Immature natural killer cell (primary cell): ENCODE measurements around the gene KIF18B. TPM values are rescaled to one million over a fixed set of nuclear protein-coding genes. Genes with fewer than 3 reads are reported as not detected.
A peak's percentile ranks its signal among the peaks of the same experiment; 100 is the strongest.

Source experiments
- DNase-seq, 3 donors: peaks; one replicate each; pipeline ENCODE4 v3.0.0; 2022; ENCODE audit warnings: mixed read lengths in 1 of 3
- H3K27ac Mint-ChIP-seq, 6 donors: one replicate each; pipeline ENCODE4 v1.8.0; 2020; ENCODE audit warnings: mixed read lengths in 6 of 6, mild to moderate bottlenecking in 5 of 6, inconsistent platforms in 4 of 6, moderate library complexity in 3 of 6
- H3K27me3 Mint-ChIP-seq, 3 donors: one replicate each; pipeline ENCODE4 v1.8.0; 2020 to 2021; ENCODE audit warnings: low read depth in 3 of 3, mild to moderate bottlenecking in 3 of 3, mixed read lengths in 3 of 3, moderate library complexity in 3 of 3, inconsistent platforms in 1 of 3
- H3K36me3 Mint-ChIP-seq, 3 donors: one replicate each; pipeline ENCODE4 v1.8.0; 2020; ENCODE audit warnings: mixed read lengths in 3 of 3, inconsistent platforms in 2 of 3, mild to moderate bottlenecking in 2 of 3
- H3K4me1 Mint-ChIP-seq, 2 donors: one replicate each; pipeline ENCODE4 v1.8.0; 2020; ENCODE audit warnings: inconsistent platforms in 2 of 2, mild to moderate bottlenecking in 2 of 2, mixed read lengths in 2 of 2, moderate library complexity in 1 of 2
- H3K4me3 Mint-ChIP-seq, 5 donors: one replicate each; pipeline ENCODE4 v1.8.0; 2020; ENCODE audit warnings: mild to moderate bottlenecking in 5 of 5, mixed read lengths in 5 of 5, inconsistent platforms in 3 of 5, moderate library complexity in 3 of 5
- H3K9me3 Mint-ChIP-seq, 6 donors: one replicate each; pipeline ENCODE4 v1.8.0; 2020; ENCODE audit warnings: mild to moderate bottlenecking in 6 of 6, mixed read lengths in 6 of 6, inconsistent platforms in 4 of 6, moderate library complexity in 3 of 6
- polyA plus RNA-seq, 3 donors: library from polyadenylated mRNA; unstranded; fragments of 300-500 nt; fragmentation: Illumina TruSeq; gene quantifications; one replicate each; pipeline ENCODE4 v1.2.3, GENCODE V29; 2021

KIF18B gene
- polyA plus RNA-seq, 3 donors from 2014 or later: 0.37 TPM; not detected in 2

- no peak for DNase-seq
- Mint-ChIP-seq H3K36me3 (no peaks in the 10 kb centered on the region), H3K4me1 (peaks cover 0 to 3% of the 10 kb centered on the region in 2 donors), H3K4me3 (no peak within 1 kb of the TSS), H3K27ac (no peak within 1 kb of the TSS), H3K9me3 (no peaks in the 10 kb centered on the region), H3K27me3 (peaks cover 6 to 10% (median 6%) of the 10 kb centered on the region in 3 donors)
Observed at GRCh38 chr17:44915321-44915726, 32.2 kb downstream of the KIF18B start, which contains the start of gene GFAP. Gene GFAP, minus strand, starts transcription at chr17:44915500. Its CDS starts 14 bp downstream, at chr17:44915486.

- Mint-ChIP-seq H3K4me1 (peaks cover 0 to 3% of the 10 kb centered on the region in 2 donors), H3K27me3 (peaks cover 6 to 10% (median 6%) of the 10 kb centered on the region in 3 donors), H3K9me3 (no peaks in the 10 kb centered on the region), H3K36me3 (no peaks in the 10 kb centered on the region), H3K4me3 (no peak overlapping the region), H3K27ac (no peak overlapping the region)
- no peak for DNase-seq
Observed at GRCh38 chr17:44914698-44915271, 32.8 kb downstream of the KIF18B start.

GRCh38 chr17:44914148-44914547, 33.4 kb downstream of the KIF18B start:
- Mint-ChIP-seq H3K4me3 (no peak overlapping the region), H3K36me3 (no peaks in the 10 kb centered on the region), H3K27me3 (peaks cover 6 to 10% (median 6%) of the 10 kb centered on the region in 3 donors), H3K4me1 (peaks cover 0 to 3% of the 10 kb centered on the region in 2 donors), H3K27ac (no peak overlapping the region), H3K9me3 (no peaks in the 10 kb centered on the region)
- no peak for DNase-seq

- Mint-ChIP-seq H3K9me3 (no peaks in the 10 kb centered on the region), H3K27me3 (peaks cover 6 to 10% (median 6%) of the 10 kb centered on the region in 3 donors), H3K27ac (no peak overlapping the region), H3K36me3 (no peaks in the 10 kb centered on the region), H3K4me3 (no peak overlapping the region), H3K4me1 (peaks cover 0 to 3% of the 10 kb centered on the region in 2 donors)
- DNase-seq: no peak
Observed at GRCh38 chr17:44913676-44914075, 33.9 kb downstream of the KIF18B start.

- H3K9me3 Mint-ChIP-seq: no peaks in the 10 kb centered on the region
- no peak overlapping the region for H3K27ac Mint-ChIP-seq
- H3K4me3 Mint-ChIP-seq: peak overlapping the region in 2 of 5 donors; percentile 65 to 66
- peaks cover 0 to 3% of the 10 kb centered on the region in 2 donors for H3K4me1 Mint-ChIP-seq
- no peaks in the 10 kb centered on the region for H3K36me3 Mint-ChIP-seq
- peaks cover 6 to 10% (median 6%) of the 10 kb centered on the region in 3 donors for H3K27me3 Mint-ChIP-seq
- no peak for DNase-seq
Observed at GRCh38 chr17:44912763-44913544, 34.6 kb downstream of the KIF18B start.

GRCh38 chr17:44911133-44912001, 36.2 kb downstream of the KIF18B start:
- Mint-ChIP-seq H3K36me3 (no peaks in the 10 kb centered on the region), H3K4me1 (peaks cover 0 to 3% of the 10 kb centered on the region in 2 donors), H3K27ac (peak overlapping the region in 2 of 6 donors; percentile 40 to 59), H3K9me3 (no peaks in the 10 kb centered on the region), H3K27me3 (peaks cover 4 to 10% (median 4%) of the 10 kb centered on the region in 3 donors), H3K4me3 (peak overlapping the region; percentile 33 to 71 (median 69))
- DNase-seq: peak; percentile 42 to 50 (median 46)

- Mint-ChIP-seq H3K27me3 (peaks cover 4 to 12% (median 6%) of the 10 kb centered on the region in 3 donors), H3K9me3 (no peaks in the 10 kb centered on the region), H3K36me3 (no peaks in the 10 kb centered on the region), H3K27ac (peak overlapping the region in 2 of 6 donors; percentile 40 to 59), H3K4me3 (peak overlapping the region; percentile 33 to 71 (median 69)), H3K4me1 (peaks cover 0 to 3% of the 10 kb centered on the region in 2 donors)
- DNase-seq: no peak
Observed at GRCh38 chr17:44910231-44911106, 37.1 kb downstream of the KIF18B start.

- no peaks in the 10 kb centered on the region for H3K9me3 Mint-ChIP-seq
Observed at GRCh38 chr17:44909681-44910144, 37.9 kb downstream of the KIF18B start.

GRCh38 chr17:44908761-44909326, 38.7 kb downstream of the KIF18B start:
- peaks cover 4 to 12% (median 6%) of the 10 kb centered on the region in 3 donors for H3K27me3 Mint-ChIP-seq

More at GRCh38 chr17:44909681-44910144, 37.9 kb downstream of the KIF18B start:
- no peak for DNase-seq
- no peak overlapping the region for H3K4me3 Mint-ChIP-seq
- peaks cover 5 to 12% (median 6%) of the 10 kb centered on the region in 3 donors for H3K27me3 Mint-ChIP-seq
- no peaks in the 10 kb centered on the region for H3K36me3 Mint-ChIP-seq
- H3K4me1 Mint-ChIP-seq: peaks cover 0 to 3% of the 10 kb centered on the region in 2 donors
- no peak overlapping the region for H3K27ac Mint-ChIP-seq

GRCh38 chr17:44907729-44908470, 39.7 kb downstream of the KIF18B start:
- Mint-ChIP-seq H3K27me3 (peaks cover 4 to 8% (median 6%) of the 10 kb centered on the region in 3 donors), H3K4me1 (peaks cover 0 to 3% of the 10 kb centered on the region in 2 donors), H3K9me3 (no peaks in the 10 kb centered on the region), H3K36me3 (no peaks in the 10 kb centered on the region), H3K4me3 (no peak overlapping the region), H3K27ac (no peak overlapping the region)
- DNase-seq: no peak

More at GRCh38 chr17:44908761-44909326, 38.7 kb downstream of the KIF18B start:
- no peaks in the 10 kb centered on the region for H3K9me3 Mint-ChIP-seq
- H3K27ac Mint-ChIP-seq: no peak overlapping the region
- peaks cover 0 to 3% of the 10 kb centered on the region in 2 donors for H3K4me1 Mint-ChIP-seq
- DNase-seq: no peak
- no peaks in the 10 kb centered on the region for H3K36me3 Mint-ChIP-seq
- no peak overlapping the region for H3K4me3 Mint-ChIP-seq

- Mint-ChIP-seq H3K36me3 (no peaks in the 10 kb centered on the region), H3K4me3 (no peak overlapping the region), H3K4me1 (peaks cover 0 to 3% of the 10 kb centered on the region in 2 donors), H3K27me3 (peaks cover 4 to 12% (median 4%) of the 10 kb centered on the region in 3 donors), H3K27ac (no peak overlapping the region), H3K9me3 (no peaks in the 10 kb centered on the region)
- DNase-seq: no peak
Observed at GRCh38 chr17:44906763-44907728, 40.5 kb downstream of the KIF18B start.
